H9 (cell line): ENCODE results near the gene GFRA1. TPM values are rescaled to one million over a fixed set of nuclear protein-coding genes. Genes with fewer than 3 reads are reported as not detected.

Experiments used
- DNase-seq: peaks from one replicate; pipeline ENCODE4 v3.0.0-alpha.2; 2017
- H2AFZ ChIP-seq: one replicate; pipeline ENCODE4 v1.6.1; 2013; ENCODE audit warnings: mild to moderate bottlenecking, low read length, control low read depth, moderate library complexity
- H2AK5ac ChIP-seq: 2 replicates; pipeline ENCODE4 v1.6.1; 2013; ENCODE audit warnings: low read length, control low read depth, mixed read lengths; ENCODE audit not compliant: insufficient read length
- H2BK120ac ChIP-seq: one replicate; pipeline ENCODE4 v1.6.1; 2013; ENCODE audit warnings: low read depth, mild to moderate bottlenecking, low read length, control low read depth, inconsistent platforms; ENCODE audit not compliant: poor library complexity, severe bottlenecking
- H2BK12ac ChIP-seq: 2 replicates; pipeline ENCODE4 v1.6.1; 2013; ENCODE audit warnings: low read length, control low read depth, mixed read lengths, low read depth; ENCODE audit not compliant: insufficient read length
- H2BK15ac ChIP-seq: 2 replicates; pipeline ENCODE4 v1.6.1; 2013; ENCODE audit warnings: low read depth, low read length, control low read depth
- H2BK20ac ChIP-seq: one replicate; pipeline ENCODE4 v1.6.1; 2013; ENCODE audit warnings: low read depth, mild to moderate bottlenecking, low read length, control low read depth, inconsistent platforms; ENCODE audit not compliant: poor library complexity, severe bottlenecking
- H2BK5ac ChIP-seq: 2 replicates; pipeline ENCODE4 v1.6.1; 2013; ENCODE audit warnings: low read length, control low read depth, mixed read lengths; ENCODE audit not compliant: insufficient read length
- H3K14ac ChIP-seq: 2 replicates; pipeline ENCODE4 v1.6.1; 2013; ENCODE audit warnings: low read length, control low read depth; ENCODE audit not compliant: insufficient read depth
- H3K18ac ChIP-seq: 2 replicates; pipeline ENCODE4 v1.6.1; 2013; ENCODE audit warnings: low read depth, mild to moderate bottlenecking, mixed read lengths, low read length, control low read depth; ENCODE audit not compliant: insufficient read length
- H3K23ac ChIP-seq: 2 replicates; pipeline ENCODE4 v1.6.1; 2013; ENCODE audit warnings: low read length, control low read depth, mixed read lengths, low read depth; ENCODE audit not compliant: insufficient read length
- H3K23me2 ChIP-seq: 2 replicates; pipeline ENCODE4 v1.6.1; 2013; ENCODE audit warnings: low read depth, mild to moderate bottlenecking, mixed read lengths, low read length, control low read depth; ENCODE audit not compliant: insufficient read length, poor library complexity, severe bottlenecking
- H3K27ac ChIP-seq: 2 replicates; pipeline ENCODE4 v1.5.1; 2013; ENCODE audit warnings: low read length, control low read depth, mixed read lengths, low read depth; ENCODE audit not compliant: insufficient read length
- H3K27me3 ChIP-seq: 2 replicates; pipeline ENCODE4 v1.6.1; 2013; ENCODE audit warnings: low read length, control low read depth, inconsistent platforms; ENCODE audit not compliant: insufficient read depth
- H3K4ac ChIP-seq: 2 replicates; pipeline ENCODE4 v1.6.1; 2013; ENCODE audit warnings: low read depth, mild to moderate bottlenecking, control low read depth, inconsistent platforms, low read length, moderate library complexity
- H3K4me1 ChIP-seq: 2 replicates; pipeline ENCODE4 v1.6.1; 2013; ENCODE audit warnings: low read length, control low read depth, inconsistent platforms; ENCODE audit not compliant: insufficient read depth
- H3K4me2 ChIP-seq: 2 replicates; pipeline ENCODE4 v1.6.1; 2013; ENCODE audit warnings: low read length, control low read depth, mixed read lengths; ENCODE audit not compliant: insufficient read length, insufficient read depth
- H3K56ac ChIP-seq: 2 replicates; pipeline ENCODE4 v1.6.1; 2013; ENCODE audit warnings: low read depth, mild to moderate bottlenecking, mixed read lengths, low read length, control low read depth; ENCODE audit not compliant: insufficient read length
- H3K79me1 ChIP-seq: 2 replicates; pipeline ENCODE4 v1.6.1; 2013; ENCODE audit warnings: low read depth, mild to moderate bottlenecking, moderate library complexity, low read length, control low read depth, inconsistent platforms; ENCODE audit not compliant: insufficient read depth, poor library complexity, severe bottlenecking
- H3K79me2 ChIP-seq: 2 replicates; pipeline ENCODE4 v1.6.1; 2013; ENCODE audit warnings: low read length, control low read depth, inconsistent platforms; ENCODE audit not compliant: insufficient read depth
- H3K9ac ChIP-seq: 2 replicates; pipeline ENCODE4 v1.6.1; 2013; ENCODE audit warnings: low read length, control low read depth, mixed read lengths; ENCODE audit not compliant: insufficient read length; ENCODE audit errors: extremely low read depth
- H3K9me3 ChIP-seq: one replicate; pipeline ENCODE4 v1.6.1; 2013; ENCODE audit warnings: low read depth, low read length, inconsistent platforms; ENCODE audit not compliant: control insufficient read depth
- H3T11ph ChIP-seq: one replicate; pipeline ENCODE4 v1.6.1; 2013; ENCODE audit warnings: mild to moderate bottlenecking, low read length, control low read depth, inconsistent platforms
- H4K20me1 ChIP-seq: one replicate; pipeline ENCODE4 v1.6.1; 2013; ENCODE audit not compliant: control insufficient read depth, insufficient read length, insufficient read depth
- H4K5ac ChIP-seq: 2 replicates; pipeline ENCODE4 v1.6.1; 2013; ENCODE audit warnings: low read depth, mild to moderate bottlenecking, mixed read lengths, low read length, control low read depth; ENCODE audit not compliant: insufficient read length
- H4K8ac ChIP-seq: replicated peaks from 2 replicates; pipeline ENCODE4 v1.6.1; 2013; ENCODE audit warnings: low read length, control low read depth, mixed read lengths, low read depth; ENCODE audit not compliant: insufficient read length
- H4K91ac ChIP-seq: 2 replicates; pipeline ENCODE4 v1.6.1; 2013; ENCODE audit warnings: low read depth, mild to moderate bottlenecking, moderate library complexity, mixed read lengths, low read length, control low read depth; ENCODE audit not compliant: insufficient read length
- H3K27ac Mint-ChIP-seq, 3 experiments: 2 replicates in 2 of 3; 3 replicates in 1 of 3; pipeline ENCODE4 v1.8.0; 2020 to 2021; ENCODE audit warnings: mixed read lengths in 3 of 3, mild to moderate bottlenecking in 1 of 3, moderate library complexity in 1 of 3
- H3K27me3 Mint-ChIP-seq: 2 replicates; pipeline ENCODE4 v1.8.0; 2021; ENCODE audit warnings: low read depth, mild to moderate bottlenecking, moderate library complexity, mixed read lengths
- H3K36me3 Mint-ChIP-seq, 3 experiments: 2 replicates in 2 of 3; 3 replicates in 1 of 3; pipeline ENCODE4 v1.8.0; 2020 to 2021; ENCODE audit warnings: low read depth in 3 of 3, mixed read lengths in 3 of 3; ENCODE audit not compliant: insufficient read depth in 1 of 3
- H3K4me1 Mint-ChIP-seq, 2 experiments: 2 replicates each; pipeline ENCODE4 v1.8.0; 2020; ENCODE audit warnings: mixed read lengths in 2 of 2
- H3K4me3 Mint-ChIP-seq, 2 experiments: 2 replicates in 1 of 2; 3 replicates in 1 of 2; pipeline ENCODE4 v1.8.0; 2020 to 2021; ENCODE audit warnings: mild to moderate bottlenecking in 2 of 2, mixed read lengths in 2 of 2, moderate library complexity in 1 of 2
- H3K9me3 Mint-ChIP-seq, 2 experiments: 2 replicates in 1 of 2; 3 replicates in 1 of 2; pipeline ENCODE4 v1.8.0; 2020; ENCODE audit warnings: mild to moderate bottlenecking in 2 of 2, mixed read lengths in 2 of 2, moderate library complexity in 1 of 2
- WGBS: extraction: QIAGEN DNeasy Blood & Tissue Kit; methylation state at CpG from one replicate; pipeline ENCODE4 v1.1.7; 2013; ENCODE audit warnings: missing lambda C conversion rate, low lambda C conversion rate, mixed read lengths; ENCODE audit not compliant: insufficient read length; ENCODE audit errors: extremely low coverage; 5-methylcytosine and 5-hydroxymethylcytosine counted together
- total RNA-seq: library from RNA; stranded (reverse); gene quantifications from 2 replicates; pipeline ENCODE4 v1.2.1, GENCODE V29; 2021
- TF ChIP-seq, protein P1 (sequence below): fragments of 200-600 bp; sonication (generic); conservative IDR thresholded peaks from 3 replicates; pipeline ENCODE4 v1.8.0; 2021; ENCODE audit warnings: antibody characterized with exemption, mild to moderate bottlenecking

Gene GFRA1
- total RNA-seq, 1 experiment from 2014 or later: 0.24 TPM

GRCh38 chr10:116060864-116061263, 212.1 kb downstream of the GFRA1 start:
- no peak overlapping the region for H3K23ac ChIP-seq
- WGBS: no CpG with 5 or more reads among the region's 7 CpGs

More at GRCh38 chr10:116060864-116061263, 212.1 kb downstream of the GFRA1 start:
- TF ChIP-seq, protein P1, sequence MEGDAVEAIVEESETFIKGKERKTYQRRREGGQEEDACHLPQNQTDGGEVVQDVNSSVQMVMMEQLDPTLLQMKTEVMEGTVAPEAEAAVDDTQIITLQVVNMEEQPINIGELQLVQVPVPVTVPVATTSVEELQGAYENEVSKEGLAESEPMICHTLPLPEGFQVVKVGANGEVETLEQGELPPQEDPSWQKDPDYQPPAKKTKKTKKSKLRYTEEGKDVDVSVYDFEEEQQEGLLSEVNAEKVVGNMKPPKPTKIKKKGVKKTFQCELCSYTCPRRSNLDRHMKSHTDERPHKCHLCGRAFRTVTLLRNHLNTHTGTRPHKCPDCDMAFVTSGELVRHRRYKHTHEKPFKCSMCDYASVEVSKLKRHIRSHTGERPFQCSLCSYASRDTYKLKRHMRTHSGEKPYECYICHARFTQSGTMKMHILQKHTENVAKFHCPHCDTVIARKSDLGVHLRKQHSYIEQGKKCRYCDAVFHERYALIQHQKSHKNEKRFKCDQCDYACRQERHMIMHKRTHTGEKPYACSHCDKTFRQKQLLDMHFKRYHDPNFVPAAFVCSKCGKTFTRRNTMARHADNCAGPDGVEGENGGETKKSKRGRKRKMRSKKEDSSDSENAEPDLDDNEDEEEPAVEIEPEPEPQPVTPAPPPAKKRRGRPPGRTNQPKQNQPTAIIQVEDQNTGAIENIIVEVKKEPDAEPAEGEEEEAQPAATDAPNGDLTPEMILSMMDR: no peak
- H2AFZ ChIP-seq: no peak overlapping the region
- H3K23me2 ChIP-seq: no peaks in the 10 kb centered on the region
- no peak overlapping the region for H2BK15ac ChIP-seq
- H3K27ac Mint-ChIP-seq: no peak overlapping the region
- H3K18ac ChIP-seq: no peak overlapping the region
- no peak overlapping the region for H2BK120ac ChIP-seq
- no peaks in the 10 kb centered on the region for H3K79me1 ChIP-seq
- H3K56ac ChIP-seq: no peak overlapping the region
- H3K4me1 ChIP-seq: peaks cover under 1% of the 10 kb centered on the region; the same call in 1 of the 2 replicates
- no peaks in the 10 kb centered on the region; the same call in none of the 2 replicates for H3K27me3 Mint-ChIP-seq
- H2BK20ac ChIP-seq: no peak overlapping the region
- H3K4ac ChIP-seq: no peak overlapping the region
- H4K8ac ChIP-seq: no peak overlapping the region
- H3K27ac ChIP-seq: no peak overlapping the region
- H2AK5ac ChIP-seq: no peak overlapping the region
- H4K91ac ChIP-seq: no peak overlapping the region
- no peak overlapping the region for H3K4me2 ChIP-seq
- H4K20me1 ChIP-seq: no peaks in the 10 kb centered on the region
- no peaks in the 10 kb centered on the region for H3K79me2 ChIP-seq
- H2BK12ac ChIP-seq: no peak overlapping the region
- no peak overlapping the region for H3T11ph ChIP-seq
- H3K9me3 Mint-ChIP-seq: no peaks in the 10 kb centered on the region
- no peak overlapping the region for H3K9ac ChIP-seq
- no peaks in the 10 kb centered on the region for H3K27me3 ChIP-seq
- no peak for DNase-seq
- H3K14ac ChIP-seq: no peak overlapping the region
- peaks cover 2 to 9% of the 10 kb centered on the region in 2 experiments for H3K4me1 Mint-ChIP-seq
- H3K36me3 Mint-ChIP-seq: no peaks in the 10 kb centered on the region
- H3K9me3 ChIP-seq: no peaks in the 10 kb centered on the region
- no peak overlapping the region for H4K5ac ChIP-seq
- H3K4me3 Mint-ChIP-seq: no peak overlapping the region
- H2BK5ac ChIP-seq: no peak overlapping the region
